ENCODE measurements around the gene TLCD1. TPM values are rescaled to one million over a fixed set of nuclear protein-coding genes. Genes with fewer than 3 reads are reported as not detected.
"Not testable (repeated sequence)": the region's sequence is repeated elsewhere in the genome, so short reads cannot be mapped to it uniquely, and the experiment has no call there.

The TLCD1 gene
- total and polyA plus RNA-seq, 4 experiments from 2014 or later, result 0.52 to 2.2 (median 1.0) TPM; not detected in 1

DNA sequence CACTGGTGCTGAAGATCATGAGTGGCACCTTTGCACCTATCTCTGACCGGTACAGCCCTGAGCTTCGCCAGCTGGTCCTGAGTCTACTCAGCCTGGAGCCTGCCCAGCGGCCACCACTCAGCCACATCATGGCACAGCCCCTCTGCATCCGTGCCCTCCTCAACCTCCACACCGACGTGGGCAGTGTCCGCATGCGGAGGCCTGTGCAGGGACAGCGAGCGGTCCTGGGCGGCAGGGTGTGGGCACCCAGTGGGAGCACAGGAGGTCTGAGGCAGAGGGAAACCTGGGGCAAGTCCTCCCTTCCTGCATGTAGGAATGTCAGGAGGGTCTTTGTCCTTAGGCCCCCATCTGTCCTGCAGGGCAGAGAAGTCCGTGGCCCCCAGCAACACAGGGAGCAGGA is 11.3 kb upstream of the TLCD1 start:
- Histone ChIP-seq H3K4me1 (ENCODE audit: insufficient read depth, low read length) (peaks cover 10% of the 10 kb centered on the region), H3K27me3 (ENCODE audit: insufficient read depth, low read length) (no peaks in the 10 kb centered on the region), H3K27ac (ENCODE audit: low read depth, low read length) (no peak overlapping the region), H3K36me3 (ENCODE audit: insufficient read depth, low read length) (peaks cover 3% of the 10 kb centered on the region), H3K9me3 (ENCODE audit: control insufficient read depth in 1 of 2, low read length in 2 of 2) (no peaks in the 10 kb centered on the region), H3K4me3 (ENCODE audit: low read length in 2 of 2) (no peak overlapping the region)
- ChIA-PET CTCF (ENCODE audit: partially characterized antibody) (no interaction called here), POLR2A (ENCODE audit: partially characterized antibody) (interaction anchor here (0.6 kb wide), 1 partner anchor 11 kb away, joined by 3 read pairs; the partner anchor contains the start of gene TLCD1)
- H3K4me1 Mint-ChIP-seq, result peaks cover 9 to 15% (median 10%) of the 10 kb centered on the region in 4 donors
- H3K36me3 Mint-ChIP-seq, result peaks cover 0 to 8% of the 10 kb centered on the region in 2 donors
- no peak for DNase-seq
- H3K4me3 Mint-ChIP-seq, result no peak overlapping the region
- H3K27ac Mint-ChIP-seq, result no peak overlapping the region
- H3K9me3 Mint-ChIP-seq, result no peaks in the 10 kb centered on the region
- H3K27me3 Mint-ChIP-seq, result no peaks in the 10 kb centered on the region
- intact Hi-C loops (cut with micrococcal nuclease), result no loop called here

- H3K36me3 ChIP-seq (ENCODE audit: insufficient read depth, low read length); H3K4me3 ChIP-seq (ENCODE audit: low read length in 2 of 2); H3K9me3 ChIP-seq (ENCODE audit: control insufficient read depth in 1 of 2, low read length in 2 of 2); intact Hi-C loops (cut with micrococcal nuclease); H3K9me3 Mint-ChIP-seq; H3K27me3 ChIP-seq (ENCODE audit: insufficient read depth, low read length); H3K27ac ChIP-seq (ENCODE audit: low read depth, low read length); H3K27me3 Mint-ChIP-seq; H3K4me3 Mint-ChIP-seq; H3K27ac Mint-ChIP-seq; DNase-seq; H3K4me1 ChIP-seq (ENCODE audit: insufficient read depth, low read length); H3K36me3 Mint-ChIP-seq: not testable (repeated sequence)
- H3K4me1 Mint-ChIP-seq, result peaks cover 10 to 15% (median 11%) of the 10 kb centered on the region in 4 donors
- CTCF ChIA-PET (ENCODE audit: partially characterized antibody), result interaction anchor here (2.0 kb wide), 1 partner anchor 10 kb away, joined by 6 read pairs; the partner anchor contains the start of gene TLCD1
- POLR2A ChIA-PET (ENCODE audit: partially characterized antibody), result interaction anchor here (1.6 kb wide), 1 partner anchor 9 kb away, joined by 8 read pairs; no protein-coding TSS in a partner anchor
Observed at GRCh38 chr17:28735913-28736769, 10.1 kb upstream of the TLCD1 start.

DNA sequence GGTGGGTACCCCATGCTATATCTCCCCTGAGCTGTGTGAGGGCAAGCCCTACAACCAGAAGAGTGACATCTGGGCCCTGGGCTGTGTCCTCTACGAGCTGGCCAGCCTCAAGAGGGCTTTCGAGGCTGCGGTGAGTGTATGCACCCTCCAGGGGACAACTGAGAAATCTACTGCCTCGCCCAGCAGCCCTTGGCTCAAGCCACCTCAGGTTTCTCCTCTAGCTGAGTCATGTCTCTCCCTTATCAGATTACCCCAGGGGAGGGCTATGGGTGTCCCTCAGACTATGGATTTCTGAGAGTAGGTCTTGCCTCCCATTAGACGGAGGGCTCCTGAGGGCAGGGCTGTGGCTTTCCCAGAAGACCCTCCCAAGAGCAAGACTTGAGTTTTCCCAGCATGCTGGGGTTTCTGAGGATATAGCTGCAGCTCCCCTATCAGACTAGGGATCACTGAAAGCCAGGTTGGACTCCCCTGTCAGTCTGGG is 9.2 kb upstream of the TLCD1 start:
- H3K4me3 ChIP-seq (ENCODE audit: low read length in 2 of 2), result no peak overlapping the region
- no peak overlapping the region for H3K4me3 Mint-ChIP-seq
- no peaks in the 10 kb centered on the region for H3K27me3 Mint-ChIP-seq
- ChIA-PET POLR2A (ENCODE audit: partially characterized antibody) (interaction anchor here (1.6 kb wide), 1 partner anchor 10 kb away, joined by 8 read pairs; no protein-coding TSS in a partner anchor), CTCF (ENCODE audit: partially characterized antibody) (interaction anchor here (1.0 to 2.0 kb wide), 2 partner anchors 9 to 15 kb away, joined by 5 to 6 read pairs; partner anchors contain the start of gene TLCD1)
- DNase-seq, result no peak
- peaks cover 10% of the 10 kb centered on the region for H3K4me1 ChIP-seq (ENCODE audit: insufficient read depth, low read length)
- no peaks in the 10 kb centered on the region for H3K9me3 Mint-ChIP-seq
- H3K4me1 Mint-ChIP-seq, result peaks cover 10 to 15% (median 11%) of the 10 kb centered on the region in 4 donors
- intact Hi-C loops (cut with micrococcal nuclease), result no loop called here
- H3K9me3 ChIP-seq (ENCODE audit: control insufficient read depth in 1 of 2, low read length in 2 of 2), result no peaks in the 10 kb centered on the region
- H3K27me3 ChIP-seq (ENCODE audit: insufficient read depth, low read length), result no peaks in the 10 kb centered on the region
- H3K36me3 ChIP-seq (ENCODE audit: insufficient read depth, low read length), result peaks cover 3% of the 10 kb centered on the region
- peaks cover 0 to 8% of the 10 kb centered on the region in 2 donors for H3K36me3 Mint-ChIP-seq
- no peak overlapping the region for H3K27ac ChIP-seq (ENCODE audit: low read depth, low read length)
- H3K27ac Mint-ChIP-seq, result no peak overlapping the region

DNA sequence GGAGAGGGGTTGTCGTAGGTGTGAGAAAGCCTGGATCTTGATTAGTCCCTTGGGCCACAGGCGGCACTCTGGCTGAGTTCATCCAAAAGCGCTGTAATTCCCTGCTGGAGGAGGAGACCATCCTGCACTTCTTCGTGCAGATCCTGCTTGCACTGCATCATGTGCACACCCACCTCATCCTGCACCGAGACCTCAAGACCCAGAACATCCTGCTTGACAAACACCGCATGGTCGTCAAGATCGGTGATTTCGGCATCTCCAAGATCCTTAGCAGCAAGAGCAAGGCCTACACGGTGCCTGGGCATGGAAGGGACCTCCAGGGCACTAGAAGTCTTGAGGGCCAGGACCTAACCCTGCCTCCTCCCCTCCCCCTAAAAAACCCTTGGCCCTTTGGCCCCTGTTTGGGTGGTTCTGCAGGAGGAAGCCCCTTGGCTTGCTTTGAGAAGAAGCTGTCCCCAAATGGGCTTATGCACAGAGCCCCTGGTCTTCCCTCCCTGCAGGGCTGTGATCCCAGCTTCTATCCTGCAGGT is 8.7 kb upstream of the TLCD1 start:
- Mint-ChIP-seq H3K36me3 (peaks cover 0 to 8% of the 10 kb centered on the region in 2 donors), H3K4me1 (peaks cover 10 to 17% (median 12%) of the 10 kb centered on the region in 4 donors), H3K9me3 (no peaks in the 10 kb centered on the region), H3K27ac (peak overlapping the region in 1 of 7 donors; percentile 35), H3K4me3 (no peak overlapping the region), H3K27me3 (no peaks in the 10 kb centered on the region)
- Histone ChIP-seq H3K4me3 (ENCODE audit: low read length in 2 of 2) (no peak overlapping the region), H3K4me1 (ENCODE audit: insufficient read depth, low read length) (peaks cover 10% of the 10 kb centered on the region), H3K27ac (ENCODE audit: low read depth, low read length) (no peak overlapping the region), H3K36me3 (ENCODE audit: insufficient read depth, low read length) (peaks cover 3% of the 10 kb centered on the region), H3K9me3 (ENCODE audit: control insufficient read depth in 1 of 2, low read length in 2 of 2) (no peaks in the 10 kb centered on the region), H3K27me3 (ENCODE audit: insufficient read depth, low read length) (no peaks in the 10 kb centered on the region)
- intact Hi-C loops (cut with micrococcal nuclease), result no loop called here
- DNase-seq, result no peak
- ChIA-PET CTCF (ENCODE audit: partially characterized antibody) (interaction anchor here (1.0 to 2.0 kb wide), 2 partner anchors 9 to 15 kb away, joined by 5 to 6 read pairs; partner anchors contain the start of gene TLCD1), POLR2A (ENCODE audit: partially characterized antibody) (interaction anchor here (1.6 kb wide), 1 partner anchor 10 kb away, joined by 8 read pairs; no protein-coding TSS in a partner anchor)

GRCh38 chr17:28733346-28733745 is 7.3 kb upstream of the TLCD1 start:
- no peaks in the 10 kb centered on the region for H3K27me3 ChIP-seq (ENCODE audit: insufficient read depth, low read length)
- Mint-ChIP-seq H3K36me3 (peaks cover 0 to 5% of the 10 kb centered on the region in 2 donors), H3K27ac (no peak overlapping the region), H3K27me3 (no peaks in the 10 kb centered on the region), H3K9me3 (no peaks in the 10 kb centered on the region), H3K4me3 (no peak overlapping the region), H3K4me1 (peaks cover 10 to 14% (median 11%) of the 10 kb centered on the region in 4 donors)
- ChIA-PET POLR2A (ENCODE audit: partially characterized antibody) (interaction anchor here (1.8 kb wide), 1 partner anchor 10 kb away, joined by 4 read pairs; the partner anchor contains the start of gene TRAF4), CTCF (ENCODE audit: partially characterized antibody) (interaction anchor here (0.6 to 1.2 kb wide), 2 partner anchors 9 to 18 kb away, joined by 3 to 4 read pairs; no protein-coding TSS in a partner anchor)
- H3K4me3 ChIP-seq (ENCODE audit: low read length in 2 of 2), result no peak overlapping the region
- intact Hi-C loops (cut with micrococcal nuclease), result no loop called here
- H3K4me1 ChIP-seq (ENCODE audit: insufficient read depth, low read length), result peaks cover 7% of the 10 kb centered on the region
- H3K27ac ChIP-seq (ENCODE audit: low read depth, low read length), result no peak overlapping the region
- no peak for DNase-seq
- peaks cover 3% of the 10 kb centered on the region for H3K36me3 ChIP-seq (ENCODE audit: insufficient read depth, low read length)
- no peaks in the 10 kb centered on the region for H3K9me3 ChIP-seq (ENCODE audit: control insufficient read depth in 1 of 2, low read length in 2 of 2)

- Mint-ChIP-seq H3K9me3 (no peaks in the 10 kb centered on the region), H3K27ac (peak overlapping the region in 4 of 7 donors; percentile 42 to 88 (median 77)), H3K27me3 (no peaks in the 10 kb centered on the region), H3K36me3 (peaks cover 0 to 20% of the 10 kb centered on the region in 2 donors), H3K4me1 (peaks cover 21 to 38% (median 27%) of the 10 kb centered on the region in 4 donors), H3K4me3 (peak overlapping the region in 1 of 8 donors; percentile 28)
- Histone ChIP-seq H3K36me3 (ENCODE audit: insufficient read depth, low read length) (peaks cover 8% of the 10 kb centered on the region), H3K9me3 (ENCODE audit: control insufficient read depth in 1 of 2, low read length in 2 of 2) (no peaks in the 10 kb centered on the region), H3K4me3 (ENCODE audit: low read length in 2 of 2) (no peak overlapping the region), H3K27me3 (ENCODE audit: insufficient read depth, low read length) (no peaks in the 10 kb centered on the region), H3K27ac (ENCODE audit: low read depth, low read length) (no peak overlapping the region), H3K4me1 (ENCODE audit: insufficient read depth, low read length) (peaks cover 24% of the 10 kb centered on the region)
- CTCF ChIA-PET (ENCODE audit: partially characterized antibody), result interaction anchor here (0.6 to 6.9 kb wide), 4 partner anchors 19 to 235 kb away, joined by 3 to 492 read pairs (median 15); partner anchors contain the start of genes DHRS13 and TRAF4
- intact Hi-C loops (cut with micrococcal nuclease), result loop anchor here (1.0 to 10.0 kb wide), 3 partner anchors 9 to 565 kb away; partner anchors contain the start of gene NUFIP2
- POLR2A ChIA-PET (ENCODE audit: partially characterized antibody), result interaction anchor here (0.9 to 11.0 kb wide), 6 partner anchors 10 to 168 kb away, joined by 3 to 528 read pairs (median 59); partner anchors contain the start of genes FLOT2, PROCA1, RPL23A and TRAF4
- no peak for DNase-seq
Observed at GRCh38 chr17:28729950-28730330, 3.9 kb upstream of the TLCD1 start.
